ENCODE data around the gene SCARF1. TPM values are rescaled to one million over a fixed set of nuclear protein-coding genes. Genes with fewer than 3 reads are reported as not detected.

The SCARF1 gene
- total RNA-seq, 1 experiment from 2014 or later: 0.06 TPM

- Histone ChIP-seq H3K27ac (no peak overlapping the region), H3K27me3 (no peaks in the 10 kb centered on the region), H3K36me3 (no peaks in the 10 kb centered on the region), H3K4me3 (no peak overlapping the region), H3K4me1 (no peaks in the 10 kb centered on the region), H3K9me3 (replicated peaks) (no peaks in the 10 kb centered on the region)
- no peak for DNase-seq
Observed at GRCh38 chr17:1601571-1601970, 44.0 kb downstream of the SCARF1 start.

GRCh38 chr17:1598399-1599095, 47.0 kb downstream of the SCARF1 start:
- Histone ChIP-seq H3K36me3 (no peaks in the 10 kb centered on the region), H3K4me3 (no peak overlapping the region), H3K27ac (no peak overlapping the region), H3K27me3 (no peaks in the 10 kb centered on the region), H3K9me3 (replicated peaks) (no peaks in the 10 kb centered on the region), H3K4me1 (no peaks in the 10 kb centered on the region)
- DNase-seq: no peak

GRCh38 chr17:1597861-1598342, 47.6 kb downstream of the SCARF1 start:
- Histone ChIP-seq H3K9me3 (replicated peaks) (no peaks in the 10 kb centered on the region), H3K27ac (no peak overlapping the region), H3K36me3 (no peaks in the 10 kb centered on the region), H3K4me3 (no peak overlapping the region), H3K4me1 (no peaks in the 10 kb centered on the region), H3K27me3 (no peaks in the 10 kb centered on the region)
- DNase-seq: no peak

- H3K9me3 ChIP-seq (replicated peaks): no peaks in the 10 kb centered on the region
- no peaks in the 10 kb centered on the region for H3K27me3 ChIP-seq
- no peak for DNase-seq
- no peak overlapping the region for H3K27ac ChIP-seq
- peaks cover 10% of the 10 kb centered on the region for H3K4me1 ChIP-seq
- no peak overlapping the region for H3K4me3 ChIP-seq
- H3K36me3 ChIP-seq: no peaks in the 10 kb centered on the region
Observed at GRCh38 chr17:1593630-1593931, 52.0 kb downstream of the SCARF1 start.

GRCh38 chr17:1592751-1593629, 52.5 kb downstream of the SCARF1 start:
- H3K4me1 ChIP-seq: peaks cover 10% of the 10 kb centered on the region
- DNase-seq: no peak
- H3K9me3 ChIP-seq (replicated peaks): no peaks in the 10 kb centered on the region
- H3K27me3 ChIP-seq: no peaks in the 10 kb centered on the region
- H3K27ac ChIP-seq: no peak overlapping the region
- no peak overlapping the region for H3K4me3 ChIP-seq
- no peaks in the 10 kb centered on the region for H3K36me3 ChIP-seq

- Histone ChIP-seq H3K4me3 (no peak overlapping the region), H3K9me3 (replicated peaks) (no peaks in the 10 kb centered on the region)
Observed at GRCh38 chr17:1591474-1592090, 54.0 kb downstream of the SCARF1 start.

GRCh38 chr17:1590747-1591473, 54.6 kb downstream of the SCARF1 start:
- no peaks in the 10 kb centered on the region for H3K9me3 ChIP-seq (replicated peaks)
- no peak overlapping the region for H3K27ac ChIP-seq
- H3K27me3 ChIP-seq: no peaks in the 10 kb centered on the region
- H3K4me3 ChIP-seq: no peak overlapping the region
- H3K4me1 ChIP-seq: peaks cover 12% of the 10 kb centered on the region
- no peaks in the 10 kb centered on the region for H3K36me3 ChIP-seq
- no peak for DNase-seq

More at GRCh38 chr17:1591474-1592090, 54.0 kb downstream of the SCARF1 start:
- Histone ChIP-seq H3K4me1 (peaks cover 10% of the 10 kb centered on the region), H3K27ac (no peak overlapping the region), H3K36me3 (no peaks in the 10 kb centered on the region), H3K27me3 (no peaks in the 10 kb centered on the region)
- DNase-seq: no peak

- Histone ChIP-seq H3K4me3 (no peak overlapping the region), H3K9me3 (replicated peaks) (no peaks in the 10 kb centered on the region), H3K36me3 (no peaks in the 10 kb centered on the region), H3K27me3 (no peaks in the 10 kb centered on the region), H3K27ac (no peak overlapping the region), H3K4me1 (peaks cover 19% of the 10 kb centered on the region)
- DNase-seq: peak; percentile 20 to 32
Observed at GRCh38 chr17:1590029-1590746, 55.3 kb downstream of the SCARF1 start.

- Histone ChIP-seq H3K27me3 (no peaks in the 10 kb centered on the region), H3K27ac (no peak overlapping the region), H3K4me3 (no peak overlapping the region), H3K36me3 (no peaks in the 10 kb centered on the region), H3K9me3 (replicated peaks) (no peaks in the 10 kb centered on the region), H3K4me1 (peaks cover 20% of the 10 kb centered on the region)
- no peak for DNase-seq
Observed at GRCh38 chr17:1588821-1589585, 56.5 kb downstream of the SCARF1 start.

GRCh38 chr17:1584167-1584566, 61.4 kb downstream of the SCARF1 start:
- Histone ChIP-seq H3K27me3 (no peaks in the 10 kb centered on the region), H3K4me3 (no peak overlapping the region), H3K4me1 (peaks cover 10% of the 10 kb centered on the region), H3K9me3 (replicated peaks) (no peaks in the 10 kb centered on the region), H3K27ac (no peak overlapping the region), H3K36me3 (no peaks in the 10 kb centered on the region)
- DNase-seq: no peak

Other genes with a start within 250 kb of the SCARF1 start
- 471 and 592 TPM in 2 replicates for gene YWHAE, start 245.5 kb downstream of the SCARF1 start, total RNA-seq (2014; rRNA removed; shearing (Covaris generic))
- gene CRK, start 189.5 kb downstream of the SCARF1 start, total RNA-seq (2014; rRNA removed; shearing (Covaris generic)): 39.4 and 41.3 TPM in 2 replicates
- 17.9 and 19.1 TPM in 2 replicates for gene MYO1C, start 153.0 kb downstream of the SCARF1 start, total RNA-seq (2014; rRNA removed; shearing (Covaris generic))
- 9.7 and 9.9 TPM in 2 replicates for gene INPP5K, start 129.1 kb downstream of the SCARF1 start, total RNA-seq (2014; rRNA removed; shearing (Covaris generic))
- 17.2 and 21.5 TPM in 2 replicates for gene PITPNA, start 82.9 kb downstream of the SCARF1 start, total RNA-seq (2014; rRNA removed; shearing (Covaris generic))
- 0.63 and 0.66 TPM in 2 replicates for gene SLC43A2, start 16.9 kb downstream of the SCARF1 start, total RNA-seq (2014; rRNA removed; shearing (Covaris generic))
- 0.28 and 0.67 TPM in 2 replicates for gene RILP, start 4.1 kb upstream of the SCARF1 start, total RNA-seq (2014; rRNA removed; shearing (Covaris generic))
- gene PRPF8, start 39.1 kb upstream of the SCARF1 start, total RNA-seq (2014; rRNA removed; shearing (Covaris generic)): 144 and 145 TPM in 2 replicates
- 1.2 and 1.3 TPM in 2 replicates for gene TLCD2, start 64.6 kb upstream of the SCARF1 start, total RNA-seq (2014; rRNA removed; shearing (Covaris generic))
- 8.7 and 10.9 TPM in 2 replicates for gene WDR81, start 79.0 kb upstream of the SCARF1 start, total RNA-seq (2014; rRNA removed; shearing (Covaris generic))
- gene SERPINF2, start 97.1 kb upstream of the SCARF1 start, total RNA-seq (2014; rRNA removed; shearing (Covaris generic)): not detected in 2 replicates
- gene SERPINF1, start 116.3 kb upstream of the SCARF1 start, total RNA-seq (2014; rRNA removed; shearing (Covaris generic)): 182 TPM in 2 replicates
- 9.6 and 10.1 TPM in 2 replicates for gene SMYD4, start 184.2 kb upstream of the SCARF1 start, total RNA-seq (2014; rRNA removed; shearing (Covaris generic))
- 38.7 and 45.4 TPM in 2 replicates for gene RPA1, start 184.3 kb upstream of the SCARF1 start, total RNA-seq (2014; rRNA removed; shearing (Covaris generic))